ENCODE data around the gene HMGN4.

HMGN4 gene

DNA sequence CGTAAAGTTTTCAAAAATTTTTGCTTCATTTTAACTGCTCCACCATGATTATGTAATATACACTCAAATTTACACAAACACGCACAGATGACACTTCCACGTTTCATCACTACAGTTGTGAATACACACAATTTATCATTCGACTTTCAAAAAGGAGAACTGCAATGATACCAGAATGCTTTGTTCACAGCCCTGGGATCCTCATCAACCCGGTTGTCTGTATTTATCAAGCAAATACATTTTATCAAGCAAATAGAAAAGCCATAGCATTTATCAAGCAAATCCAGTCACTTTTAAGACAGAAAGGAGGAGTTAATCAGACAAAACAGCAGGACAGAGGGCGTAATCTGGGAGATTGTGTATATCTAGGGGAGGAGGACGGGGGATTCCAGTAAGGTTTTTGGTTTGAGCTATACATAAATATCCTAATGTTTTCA lies 38.3 kb downstream of the HMGN4 start:
- Histone ChIP-seq H3K9ac (ENCODE audit: low read length) (no peak overlapping the region), H2AFZ (ENCODE audit: low read length) (no peak overlapping the region)

DNA sequence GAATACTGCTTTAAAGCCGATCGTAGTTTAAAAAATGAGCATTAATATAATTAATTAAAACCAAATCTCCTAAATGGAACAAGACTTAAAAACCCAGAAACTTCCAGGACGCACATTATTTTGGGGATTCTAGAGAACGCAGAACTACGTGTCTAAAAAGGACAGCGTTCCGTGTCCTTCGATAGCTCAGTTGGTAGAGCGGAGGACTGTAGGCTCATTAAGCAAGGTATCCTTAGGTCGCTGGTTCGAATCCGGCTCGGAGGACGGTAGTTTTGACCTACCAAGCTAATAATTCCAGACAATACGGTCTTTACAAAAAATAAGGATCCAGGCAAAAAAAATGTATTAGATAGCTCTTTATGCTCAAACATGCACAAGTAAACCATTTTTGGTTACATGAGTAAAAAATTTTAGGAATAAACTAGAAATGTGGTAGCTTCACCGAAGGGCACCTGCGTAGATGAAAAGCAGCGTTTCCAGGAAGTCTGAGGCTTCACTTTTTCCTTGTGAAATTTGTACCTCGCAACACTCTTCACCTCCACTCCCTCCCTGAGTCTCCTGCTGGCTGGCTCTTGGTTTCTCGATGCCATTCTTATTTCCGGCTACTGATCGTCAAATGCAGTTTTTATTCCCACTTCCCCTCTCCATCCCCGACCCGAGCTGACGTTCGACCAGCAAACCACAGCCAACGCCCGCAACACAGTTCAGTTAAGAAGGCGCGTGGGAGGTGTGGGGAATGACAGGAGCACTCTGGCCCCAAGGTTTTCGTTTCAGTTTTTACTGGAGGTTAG lies 39.0 kb downstream of the HMGN4 start:
- Histone ChIP-seq H3K4me1 (ENCODE audit: low read length) (peaks cover 5% of the 10 kb centered on the region; the same call in 1 of the 2 replicates), H3K9me2 (replicated peaks; ENCODE audit: insufficient read depth, low read length) (no peaks in the 10 kb centered on the region), H3K79me2 (ENCODE audit: low read length) (no peaks in the 10 kb centered on the region), H2AFZ (ENCODE audit: low read length) (no peak overlapping the region), H3F3A (ENCODE audit: insufficient read depth, low read length) (no peaks in the 10 kb centered on the region), H3K36me3 (replicated peaks; ENCODE audit: insufficient read depth, low read length) (no peaks in the 10 kb centered on the region), H3K4me2 (ENCODE audit: low read depth, low read length) (peak overlapping the region; percentile 32; the same call in 1 of the 2 replicates), H3K4me3 (ENCODE audit: low read length) (peak overlapping the region; percentile 27; the same call in 1 of the 2 replicates), H3K27me3 (replicated peaks; ENCODE audit: insufficient read depth, low read length) (no peaks in the 10 kb centered on the region; the same call in 1 of the 2 replicates), H3K9me3 (replicated peaks; ENCODE audit: insufficient read depth, low read length) (no peaks in the 10 kb centered on the region), H3K9ac (ENCODE audit: low read length) (no peak overlapping the region), H4K20me1 (ENCODE audit: insufficient read depth, low read length) (no peaks in the 10 kb centered on the region), H3K27ac (ENCODE audit: low read length) (no peak overlapping the region)
- no peak for DNase-seq
- TF ChIP-seq EZH2 (optimal IDR thresholded peaks at IDR 0.05; ENCODE audit: low read depth, low read length): no peak
- TF ChIP-seq, protein P1, sequence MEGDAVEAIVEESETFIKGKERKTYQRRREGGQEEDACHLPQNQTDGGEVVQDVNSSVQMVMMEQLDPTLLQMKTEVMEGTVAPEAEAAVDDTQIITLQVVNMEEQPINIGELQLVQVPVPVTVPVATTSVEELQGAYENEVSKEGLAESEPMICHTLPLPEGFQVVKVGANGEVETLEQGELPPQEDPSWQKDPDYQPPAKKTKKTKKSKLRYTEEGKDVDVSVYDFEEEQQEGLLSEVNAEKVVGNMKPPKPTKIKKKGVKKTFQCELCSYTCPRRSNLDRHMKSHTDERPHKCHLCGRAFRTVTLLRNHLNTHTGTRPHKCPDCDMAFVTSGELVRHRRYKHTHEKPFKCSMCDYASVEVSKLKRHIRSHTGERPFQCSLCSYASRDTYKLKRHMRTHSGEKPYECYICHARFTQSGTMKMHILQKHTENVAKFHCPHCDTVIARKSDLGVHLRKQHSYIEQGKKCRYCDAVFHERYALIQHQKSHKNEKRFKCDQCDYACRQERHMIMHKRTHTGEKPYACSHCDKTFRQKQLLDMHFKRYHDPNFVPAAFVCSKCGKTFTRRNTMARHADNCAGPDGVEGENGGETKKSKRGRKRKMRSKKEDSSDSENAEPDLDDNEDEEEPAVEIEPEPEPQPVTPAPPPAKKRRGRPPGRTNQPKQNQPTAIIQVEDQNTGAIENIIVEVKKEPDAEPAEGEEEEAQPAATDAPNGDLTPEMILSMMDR (IDR thresholded peaks at IDR 0.05; ENCODE audit: low read length): no peak
- TF ChIP-seq EZH2phosphoT487 (IDR thresholded peaks at IDR 0.05; ENCODE audit: low read length): no peak

More for the DNA sequence above, 38.3 kb downstream of the HMGN4 start:
- Histone ChIP-seq H3F3A (ENCODE audit: insufficient read depth, low read length) (no peaks in the 10 kb centered on the region), H3K36me3 (replicated peaks; ENCODE audit: insufficient read depth, low read length) (no peaks in the 10 kb centered on the region), H3K27me3 (replicated peaks; ENCODE audit: insufficient read depth, low read length) (no peaks in the 10 kb centered on the region; the same call in 1 of the 2 replicates), H3K4me1 (ENCODE audit: low read length) (peaks cover 8% of the 10 kb centered on the region; the same call in 1 of the 2 replicates), H3K4me2 (ENCODE audit: low read depth, low read length) (no peak overlapping the region), H3K9me2 (replicated peaks; ENCODE audit: insufficient read depth, low read length) (no peaks in the 10 kb centered on the region), H3K27ac (ENCODE audit: low read length) (no peak overlapping the region), H3K4me3 (ENCODE audit: low read length) (no peak overlapping the region), H3K9me3 (replicated peaks; ENCODE audit: insufficient read depth, low read length) (no peaks in the 10 kb centered on the region), H4K20me1 (ENCODE audit: insufficient read depth, low read length) (no peaks in the 10 kb centered on the region), H3K79me2 (ENCODE audit: low read length) (no peaks in the 10 kb centered on the region)
- DNase-seq: no peak
- no peak for TF ChIP-seq EZH2 (optimal IDR thresholded peaks at IDR 0.05; ENCODE audit: low read depth, low read length)
- TF ChIP-seq, protein P1 (IDR thresholded peaks at IDR 0.05; ENCODE audit: low read length): no peak
- no peak for TF ChIP-seq EZH2phosphoT487 (IDR thresholded peaks at IDR 0.05; ENCODE audit: low read length)

DNA sequence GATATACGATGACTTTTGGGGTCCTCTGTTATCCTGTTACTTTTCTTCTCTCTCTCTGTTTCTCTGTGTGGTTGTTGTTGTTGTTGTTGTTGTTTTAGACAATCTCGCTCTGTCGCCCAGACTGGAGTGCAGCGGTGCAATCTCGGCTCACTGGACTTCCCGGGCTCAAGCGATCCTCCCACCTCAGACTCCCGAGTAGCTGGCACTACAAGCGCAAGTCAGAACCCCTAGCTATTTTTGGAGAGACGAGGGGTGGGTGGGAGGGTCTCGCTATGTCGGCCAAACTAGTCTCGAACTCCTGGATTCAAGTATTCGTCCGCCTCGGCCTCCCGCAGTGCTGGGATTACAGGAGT lies 39.5 kb downstream of the HMGN4 start:
- Histone ChIP-seq H3K27me3 (replicated peaks; ENCODE audit: insufficient read depth, low read length) (no peaks in the 10 kb centered on the region; the same call in 1 of the 2 replicates), H3K9ac (ENCODE audit: low read length) (no peak overlapping the region), H3K9me3 (replicated peaks; ENCODE audit: insufficient read depth, low read length) (no peaks in the 10 kb centered on the region), H4K20me1 (ENCODE audit: insufficient read depth, low read length) (no peaks in the 10 kb centered on the region), H3K79me2 (ENCODE audit: low read length) (no peaks in the 10 kb centered on the region), H2AFZ (ENCODE audit: low read length) (no peak overlapping the region), H3F3A (ENCODE audit: insufficient read depth, low read length) (no peaks in the 10 kb centered on the region), H3K36me3 (replicated peaks; ENCODE audit: insufficient read depth, low read length) (no peaks in the 10 kb centered on the region), H3K4me3 (ENCODE audit: low read length) (peak overlapping the region; percentile 27; the same call in 1 of the 2 replicates), H3K9me2 (replicated peaks; ENCODE audit: insufficient read depth, low read length) (no peaks in the 10 kb centered on the region), H3K27ac (ENCODE audit: low read length) (no peak overlapping the region), H3K4me2 (ENCODE audit: low read depth, low read length) (peak overlapping the region; percentile 32; the same call in 1 of the 2 replicates), H3K4me1 (ENCODE audit: low read length) (peaks cover 3% of the 10 kb centered on the region; the same call in 1 of the 2 replicates)
- DNase-seq: no peak
- TF ChIP-seq, protein P1 (IDR thresholded peaks at IDR 0.05; ENCODE audit: low read length): no peak
- TF ChIP-seq EZH2phosphoT487 (IDR thresholded peaks at IDR 0.05; ENCODE audit: low read length): no peak
